H4 (cell line): ENCODE measurements around the gene MAP3K10. TPM values are rescaled to one million over a fixed set of nuclear protein-coding genes. Genes with fewer than 3 reads are reported as not detected.
"Not testable (repeated sequence)": the region's sequence is repeated elsewhere in the genome, so short reads cannot be mapped to it uniquely, and the experiment has no call there.

Experiments
- DNase-seq: peaks from one replicate; pipeline ENCODE4 v3.0.0-alpha.2; 2015; ENCODE audit warnings: low spot score
- total RNA-seq: library from RNA; depleted of rRNA; stranded (reverse); fragments of >200 nt; shearing (Covaris generic); gene quantifications from 2 replicates; pipeline ENCODE4 v1.2.3, GENCODE V29; 2014

The MAP3K10 gene
- total RNA-seq, 1 experiment from 2014 or later: 1.3 TPM

DNA sequence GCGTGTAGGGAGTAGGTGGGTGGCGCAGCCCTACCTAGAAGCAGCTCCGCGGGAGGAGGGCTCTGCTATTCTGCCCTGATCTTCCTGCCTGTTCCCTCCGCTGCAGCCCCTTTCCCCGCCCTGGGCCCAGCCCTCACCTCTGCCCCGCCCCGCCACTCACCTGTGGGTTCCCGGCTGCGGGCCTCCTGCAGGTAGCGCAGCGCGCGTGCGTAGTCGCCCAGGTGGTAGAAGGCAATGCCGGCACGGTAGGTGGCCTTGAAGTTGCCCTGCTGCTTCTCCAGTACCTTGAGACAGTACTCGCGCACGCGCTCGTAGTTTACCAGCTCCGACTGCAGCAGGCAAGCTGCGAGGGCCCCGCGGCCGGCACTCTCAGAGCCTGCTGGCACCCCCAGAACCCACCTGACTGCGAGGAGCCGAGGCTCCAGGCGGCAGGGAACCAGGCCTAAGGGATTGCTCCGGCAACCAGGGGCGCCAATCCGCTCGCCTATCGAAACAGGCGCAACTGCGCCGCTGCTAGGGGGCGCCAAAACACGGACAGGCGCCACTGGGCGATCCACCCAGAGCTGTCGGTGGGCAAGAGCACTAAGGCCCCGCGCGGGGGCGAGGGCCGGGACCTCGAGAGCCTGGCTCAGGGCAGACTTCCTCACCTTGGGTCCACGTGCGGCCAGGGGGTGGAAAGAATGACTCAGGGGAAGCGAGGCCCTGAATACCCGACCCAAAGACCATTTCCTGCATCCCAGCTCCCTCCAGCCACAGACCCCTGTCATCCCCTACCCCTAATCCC, 26.0 kb downstream of the MAP3K10 start:
- DNase-seq: no peak

DNA sequence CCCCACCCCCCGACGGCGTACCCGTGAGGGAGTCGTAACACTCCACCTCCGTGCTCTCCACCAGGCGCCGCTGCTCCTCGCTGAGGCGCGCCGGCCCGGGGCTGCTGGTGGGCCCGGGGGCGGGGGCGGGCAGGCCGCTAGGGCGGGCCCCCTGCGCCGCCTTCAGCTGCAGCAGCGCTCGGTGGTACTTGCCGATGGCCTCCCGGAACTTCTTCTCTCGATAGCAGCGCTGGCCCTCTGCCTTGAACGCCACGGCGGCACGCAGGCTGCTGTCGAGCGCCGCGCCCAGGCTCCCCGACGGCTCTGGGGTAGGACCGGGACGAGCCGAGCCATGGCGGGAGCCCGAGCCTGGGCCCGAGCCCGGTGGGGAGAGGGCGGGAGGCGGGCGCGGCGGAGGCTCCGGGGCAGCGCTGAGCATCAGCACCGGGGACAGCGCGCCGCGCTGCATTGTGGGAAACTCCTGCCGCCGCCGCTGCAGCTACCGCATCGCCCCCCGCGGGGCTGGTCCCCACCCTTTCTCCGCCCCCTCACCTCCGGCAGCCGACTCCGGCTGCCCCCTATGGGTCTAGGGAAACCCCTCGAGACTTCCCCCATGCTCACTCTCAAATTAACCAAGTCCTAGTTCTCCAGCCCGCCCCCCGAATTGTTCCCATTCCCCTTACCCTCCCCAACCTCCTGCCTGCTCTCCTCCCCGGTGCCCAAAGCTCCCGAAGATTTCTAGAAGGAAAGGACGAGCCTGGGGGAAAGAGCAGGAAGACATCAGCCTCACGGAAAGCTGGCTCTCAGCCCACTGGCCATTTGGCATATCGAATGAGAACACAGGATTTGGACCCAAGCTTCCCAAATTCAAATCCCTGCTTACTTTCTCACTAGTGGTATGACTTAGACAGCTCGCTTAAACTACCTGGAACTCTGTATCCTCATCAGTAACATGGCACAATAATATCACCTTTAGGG, 27.0 kb downstream of the MAP3K10 start, which contains the start of gene TTC9B:
TSS of gene TTC9B (minus strand) at position 451 of the 957 bp plus-strand sequence. CDS start at position 448, 3 bp downstream.
- DNase-seq: no peak

- DNase-seq: not testable (repeated sequence)
Measured at GRCh38 chr19:40219029-40219428, 27.8 kb downstream of the MAP3K10 start.

DNA sequence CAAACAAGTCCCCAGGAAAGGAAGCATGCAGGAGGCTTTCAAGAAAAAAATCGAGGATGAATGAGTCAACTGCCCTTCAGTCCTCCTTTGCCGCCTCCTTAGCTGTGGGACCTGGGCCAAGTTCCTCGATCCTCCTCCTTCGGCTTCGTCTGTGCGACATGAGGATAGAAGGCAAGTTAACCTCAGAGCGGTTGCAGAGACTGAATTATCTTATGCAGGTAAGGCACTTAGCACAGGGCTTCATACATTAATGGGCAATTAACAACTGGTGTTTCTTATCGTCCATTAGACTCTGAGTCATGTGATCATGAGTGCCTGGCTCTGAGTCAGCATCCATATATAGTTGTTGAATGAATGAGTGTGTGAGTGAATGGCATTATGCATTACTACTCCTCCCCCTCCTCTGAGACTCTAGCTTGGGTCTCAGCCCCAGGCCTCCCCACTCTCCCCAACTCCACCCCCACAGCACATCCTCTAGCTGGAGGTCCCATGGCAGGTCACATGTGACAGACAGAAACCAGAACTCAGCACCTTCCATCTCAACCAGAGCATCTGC, 28.6 kb downstream of the MAP3K10 start:
- peak; percentile 66 for DNase-seq

- DNase-seq: no peak
Measured at GRCh38 chr19:40220674-40221073, 29.4 kb downstream of the MAP3K10 start.

GRCh38 chr19:40221858-40222619, 30.8 kb downstream of the MAP3K10 start:
- DNase-seq: peak; percentile 86

GRCh38 chr19:40223135-40223822, 32.1 kb downstream of the MAP3K10 start:
- no peak for DNase-seq

DNA sequence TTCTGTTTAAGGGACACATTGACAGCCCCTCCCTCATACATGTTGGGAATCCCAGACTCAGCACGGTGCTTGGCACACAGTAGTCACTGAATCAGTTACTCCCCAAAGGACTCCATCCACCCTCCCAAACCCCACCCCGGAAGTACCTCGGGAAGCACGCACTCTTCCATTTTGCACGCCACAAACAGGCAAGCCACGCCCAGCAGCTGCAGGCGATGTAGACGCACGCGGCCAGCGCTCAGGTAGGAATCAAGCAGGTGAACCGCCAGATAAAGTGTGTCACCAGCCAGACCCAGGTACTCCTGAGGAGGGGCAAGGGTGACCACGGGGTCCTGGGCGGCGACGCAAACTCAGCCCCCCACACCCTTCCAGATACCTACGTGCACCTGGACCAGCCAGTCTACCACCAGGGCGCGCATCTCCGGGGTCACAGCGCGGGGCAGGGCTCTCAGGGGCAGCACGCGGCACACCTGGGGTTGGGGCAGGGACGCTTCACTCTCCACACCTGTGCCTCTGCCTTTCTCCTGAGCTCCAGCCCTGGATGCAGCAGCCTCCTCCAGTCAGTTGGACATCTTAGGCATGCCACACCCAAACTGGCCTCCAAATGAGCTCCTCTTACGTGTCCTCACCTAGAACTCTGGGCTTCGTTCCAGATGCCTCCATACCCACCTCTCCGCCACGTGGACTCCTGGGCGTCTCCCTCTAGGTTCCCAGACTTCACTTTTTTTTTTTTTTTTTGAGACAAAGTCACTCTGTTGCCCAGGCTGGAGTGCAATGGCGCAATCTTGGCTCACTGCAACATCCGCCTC, 33.3 kb downstream of the MAP3K10 start:
- no peak for DNase-seq

- DNase-seq: no peak
Measured at GRCh38 chr19:40225440-40226305, 34.4 kb downstream of the MAP3K10 start.

GRCh38 chr19:40228346-40228745, 37.1 kb downstream of the MAP3K10 start:
- no peak for DNase-seq

GRCh38 chr19:40228863-40229262, 37.6 kb downstream of the MAP3K10 start:
- DNase-seq: no peak

GRCh38 chr19:40229484-40229883, 38.3 kb downstream of the MAP3K10 start:
- DNase-seq: no peak

DNA sequence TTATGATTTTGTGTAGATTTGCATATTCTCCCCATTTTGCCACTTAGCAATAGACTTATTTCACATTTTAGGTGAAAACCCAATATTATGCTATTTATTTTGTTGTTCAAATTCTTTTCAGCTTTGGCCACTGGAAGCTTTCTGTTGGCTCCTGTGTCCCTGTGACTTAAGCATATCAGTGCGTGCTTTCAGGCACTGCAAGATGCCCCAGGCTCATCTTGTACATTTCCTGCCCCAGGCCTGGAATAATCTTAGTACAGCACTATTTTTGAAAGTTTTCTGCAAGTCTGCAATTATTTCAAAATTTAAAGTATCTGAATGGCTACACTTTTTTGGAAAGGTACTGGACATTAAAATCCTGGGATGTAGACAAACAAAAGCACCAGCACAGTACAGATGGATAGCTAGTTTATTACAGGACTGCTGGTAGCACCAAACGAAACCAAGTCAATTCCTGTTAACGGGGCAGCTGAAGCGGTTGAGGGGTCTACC, 38.7 kb downstream of the MAP3K10 start:
- no peak for DNase-seq

DNA sequence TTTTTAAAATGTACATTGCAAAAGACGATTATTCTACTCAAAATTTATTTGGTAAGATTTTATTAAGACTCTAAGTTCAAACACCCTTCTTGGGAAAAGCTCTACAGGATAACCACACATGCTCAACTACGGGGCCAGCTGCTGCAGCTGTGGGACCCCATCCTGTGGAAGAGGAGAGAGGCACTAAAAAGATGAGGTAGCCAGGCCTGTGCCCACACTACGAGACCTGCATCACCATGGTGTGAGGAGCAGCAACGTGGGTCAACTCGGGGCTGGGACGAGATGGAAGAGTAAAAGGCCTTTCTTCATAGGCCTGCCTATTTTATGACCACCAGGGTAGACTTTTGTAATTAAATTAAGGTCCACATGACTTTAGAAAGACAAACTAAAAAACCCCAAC, 39.8 kb downstream of the MAP3K10 start:
- DNase-seq: no peak

DNA sequence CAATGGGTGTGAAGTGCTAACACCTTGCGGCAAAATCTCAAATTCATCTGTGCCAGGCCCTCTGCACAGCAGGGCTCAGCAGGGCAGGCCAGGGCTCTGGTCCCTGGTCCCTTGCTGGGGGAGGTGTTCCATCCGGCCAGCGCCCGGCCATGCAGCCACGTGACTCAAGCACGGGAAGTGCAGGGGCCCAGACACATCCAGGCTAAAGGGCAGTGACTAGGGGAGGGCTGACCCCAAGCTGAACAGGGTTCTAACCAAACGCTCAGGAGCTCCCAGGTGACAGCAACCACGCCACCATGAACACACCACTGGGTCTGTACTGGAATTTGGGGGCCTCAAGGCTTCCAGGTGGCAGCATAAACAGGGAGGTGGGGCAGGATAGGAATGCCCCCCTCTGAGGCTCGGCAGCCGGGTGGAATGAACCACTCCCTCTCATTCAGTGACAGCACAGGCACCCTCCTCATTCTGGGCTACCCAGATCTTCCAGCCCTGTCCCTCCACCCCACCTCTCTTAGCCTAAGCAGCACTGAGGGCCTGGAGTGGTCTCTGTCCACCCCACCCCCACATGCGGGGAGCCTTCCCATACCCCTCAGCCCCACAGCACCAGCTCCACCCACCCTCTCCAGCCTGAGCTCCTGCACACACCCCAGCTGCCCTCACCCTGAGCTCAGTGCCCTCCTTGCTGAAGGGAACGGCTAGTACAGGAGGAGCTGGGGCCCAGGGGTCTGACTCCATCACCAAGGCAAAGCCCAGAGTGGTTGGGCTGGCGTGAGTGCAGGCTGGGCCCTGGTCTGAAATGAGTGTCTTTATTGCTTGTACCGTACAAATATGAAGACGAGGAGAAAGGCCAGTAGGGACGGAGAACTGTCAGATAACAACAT, 40.6 kb downstream of the MAP3K10 start:
- no peak for DNase-seq

- DNase-seq: no peak
Measured at GRCh38 chr19:40232479-40232878, 41.3 kb downstream of the MAP3K10 start.

- no peak for DNase-seq
Measured at GRCh38 chr19:40232949-40233810, 42.0 kb downstream of the MAP3K10 start.
